CD4-positive, alpha-beta T cell treated with Interleukin-1 beta for 1 hour (primary cell): ENCODE results near the gene EXOC6B.
"Not testable (repeated sequence)": the region's sequence is repeated elsewhere in the genome, so short reads cannot be mapped to it uniquely, and the experiment has no call there.

ENCODE experiments used
- DNase-seq, 2 donors: peaks; one replicate each; pipeline ENCODE4 v3.0.0-alpha.2; 2020 to 2022

The EXOC6B gene

GRCh38 chr2:72423756-72424155, 402.1 kb downstream of the EXOC6B start:
- DNase-seq = no peak

- not testable (repeated sequence) for DNase-seq
Measured at GRCh38 chr2:72421771-72422379, 404.0 kb downstream of the EXOC6B start.

GRCh38 chr2:72415781-72416475, 409.9 kb downstream of the EXOC6B start:
- DNase-seq = no peak

GRCh38 chr2:72415241-72415661, 410.6 kb downstream of the EXOC6B start:
- DNase-seq = no peak

- no peak for DNase-seq
Measured at GRCh38 chr2:72414137-72414760, 411.6 kb downstream of the EXOC6B start.

GRCh38 chr2:72413716-72414115, 412.1 kb downstream of the EXOC6B start:
- DNase-seq = no peak

- DNase-seq = no peak
Measured at GRCh38 chr2:72412214-72412613, 413.6 kb downstream of the EXOC6B start.

- DNase-seq = no peak
Measured at GRCh38 chr2:72399879-72400278, 426.0 kb downstream of the EXOC6B start.

GRCh38 chr2:72395096-72395495, 430.7 kb downstream of the EXOC6B start:
- DNase-seq = no peak

GRCh38 chr2:72394541-72395070, 431.2 kb downstream of the EXOC6B start:
- DNase-seq = no peak

- no peak for DNase-seq
Measured at GRCh38 chr2:72389447-72389846, 436.4 kb downstream of the EXOC6B start.

- no peak for DNase-seq
Measured at GRCh38 chr2:72388263-72388662, 437.6 kb downstream of the EXOC6B start.

- no peak for DNase-seq
Measured at GRCh38 chr2:72386288-72386687, 439.5 kb downstream of the EXOC6B start.

- no peak for DNase-seq
Measured at GRCh38 chr2:72378753-72379348, 447.0 kb downstream of the EXOC6B start.

GRCh38 chr2:72367530-72368225, 458.2 kb downstream of the EXOC6B start:
- DNase-seq = no peak

- DNase-seq = no peak
Measured at GRCh38 chr2:72363406-72363805, 462.4 kb downstream of the EXOC6B start.

GRCh38 chr2:72362733-72363132, 463.1 kb downstream of the EXOC6B start:
- no peak for DNase-seq

GRCh38 chr2:72361521-72361920, 464.3 kb downstream of the EXOC6B start:
- DNase-seq = no peak

- no peak for DNase-seq
Measured at GRCh38 chr2:72361042-72361441, 464.8 kb downstream of the EXOC6B start.

- no peak for DNase-seq
Measured at GRCh38 chr2:72350852-72351251, 475.0 kb downstream of the EXOC6B start.

- DNase-seq = no peak
Measured at GRCh38 chr2:72349016-72349415, 476.8 kb downstream of the EXOC6B start.

- no peak for DNase-seq
Measured at GRCh38 chr2:72347081-72347480, 478.8 kb downstream of the EXOC6B start.

- DNase-seq = no peak
Measured at GRCh38 chr2:72341639-72342038, 484.2 kb downstream of the EXOC6B start.
